ENCODE data around the gene TMEM41B.
"Not testable (repeated sequence)": the region's sequence is repeated elsewhere in the genome, so short reads cannot be mapped to it uniquely, and the experiment has no call there.

The TMEM41B gene, protein sequence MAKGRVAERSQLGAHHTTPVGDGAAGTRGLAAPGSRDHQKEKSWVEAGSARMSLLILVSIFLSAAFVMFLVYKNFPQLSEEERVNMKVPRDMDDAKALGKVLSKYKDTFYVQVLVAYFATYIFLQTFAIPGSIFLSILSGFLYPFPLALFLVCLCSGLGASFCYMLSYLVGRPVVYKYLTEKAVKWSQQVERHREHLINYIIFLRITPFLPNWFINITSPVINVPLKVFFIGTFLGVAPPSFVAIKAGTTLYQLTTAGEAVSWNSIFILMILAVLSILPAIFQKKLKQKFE

DNA sequence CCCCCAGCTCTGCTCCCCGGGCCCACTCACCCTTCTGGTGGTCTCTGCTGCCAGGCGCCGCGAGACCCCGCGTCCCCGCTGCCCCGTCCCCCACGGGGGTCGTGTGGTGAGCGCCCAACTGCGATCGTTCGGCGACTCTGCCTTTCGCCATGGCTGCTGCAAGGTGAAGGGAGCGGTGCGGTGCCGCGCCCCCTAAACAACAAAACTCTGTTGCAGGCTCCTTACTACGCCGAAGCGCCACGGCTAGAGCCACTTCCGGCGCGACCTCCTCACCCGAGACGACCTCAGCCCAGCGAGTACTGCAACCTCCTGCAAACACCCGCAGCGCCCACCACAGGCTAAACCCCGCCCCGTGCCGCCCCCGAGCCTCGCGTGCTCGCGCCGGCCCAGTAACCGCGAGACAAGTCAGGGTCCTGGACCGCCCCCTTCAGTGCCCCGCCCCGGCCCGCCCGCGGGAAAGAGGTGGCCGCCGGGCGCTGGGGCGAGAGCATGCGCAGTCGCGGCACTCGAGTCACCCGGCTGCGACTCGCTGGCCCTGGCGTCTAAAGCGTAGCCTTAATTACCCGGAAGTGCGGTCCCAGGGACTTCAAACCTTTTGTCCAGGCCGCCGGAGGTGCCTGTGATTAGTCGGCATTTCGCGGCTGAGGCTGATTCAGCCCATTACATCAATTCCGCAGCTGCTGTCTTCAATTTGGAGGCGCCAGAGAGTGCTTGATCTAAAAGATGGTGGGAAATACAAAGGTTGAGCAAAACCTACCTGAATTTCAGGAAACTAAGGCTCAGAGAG is at the start of gene TMEM41B:
Gene TMEM41B (minus strand): TSS at position 303 of the 787 bp plus-strand sequence. CDS start 152 bp downstream, at position 151.
- DNase-seq (ENCODE audit: extremely low read depth in 1 of 2, low read depth in 1 of 2), result peak; percentile 99 to 100

DNA sequence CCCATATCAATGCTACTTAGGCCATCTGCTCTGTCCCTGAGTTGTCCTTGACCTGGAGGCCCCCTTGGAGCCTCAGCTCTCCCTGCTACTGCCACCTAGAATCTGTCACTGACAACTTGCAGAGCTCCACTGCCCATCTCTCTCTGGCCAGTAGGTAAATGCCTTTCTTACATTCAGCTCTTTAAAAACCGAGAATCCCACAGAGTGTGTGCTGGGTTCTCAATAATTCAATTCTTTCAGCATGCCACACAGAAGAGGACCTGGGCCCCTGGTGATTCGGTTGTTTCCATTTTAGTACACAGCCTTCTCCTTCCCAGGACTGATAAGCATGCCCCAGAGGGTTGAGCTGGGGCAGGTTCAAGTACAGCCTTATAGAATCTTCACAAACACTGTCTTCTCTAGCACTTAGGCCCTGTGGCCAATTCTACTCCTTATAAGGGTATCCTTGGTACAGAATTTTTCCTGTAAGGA is 48.0 kb upstream of the TMEM41B start:
- peak in 1 of 2 donors; percentile 15 for DNase-seq (ENCODE audit: extremely low read depth in 1 of 2, low read depth in 1 of 2)

DNA sequence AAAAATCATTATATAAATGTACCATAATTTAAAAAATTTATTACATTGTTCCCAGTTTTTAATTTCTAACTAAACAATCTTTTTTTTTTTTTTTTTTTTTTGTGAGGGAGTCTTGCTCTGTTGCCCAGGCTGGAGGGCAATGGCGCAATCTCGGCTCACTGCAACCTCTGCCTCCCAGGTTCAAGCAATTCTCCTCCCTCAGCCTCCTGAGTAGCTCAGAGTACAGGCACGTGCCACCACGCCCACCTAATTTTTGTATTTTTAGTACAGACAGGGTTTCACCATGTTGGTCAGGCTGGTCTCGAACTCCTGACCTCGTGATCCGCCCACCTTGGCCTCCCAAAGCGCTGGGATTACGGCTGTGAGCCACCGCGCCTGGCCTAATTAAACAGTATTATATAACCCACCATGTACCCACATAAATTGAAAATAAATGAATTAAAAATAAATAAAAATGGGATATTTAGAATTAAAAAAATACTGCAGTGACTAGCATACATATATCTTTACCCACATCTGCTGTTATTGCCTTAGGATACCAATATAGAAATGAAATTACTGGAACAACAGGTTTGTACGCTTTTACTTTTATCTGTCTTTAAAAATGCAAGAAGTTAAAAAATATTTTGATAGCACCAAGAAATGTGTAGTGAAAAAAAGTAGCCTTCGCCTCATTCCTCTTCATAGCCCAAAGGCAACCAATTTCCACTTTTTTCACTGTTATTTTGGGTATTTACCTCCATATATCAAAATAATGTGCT is 46.6 kb upstream of the TMEM41B start:
- not testable (repeated sequence) for DNase-seq (ENCODE audit: extremely low read depth in 1 of 2, low read depth in 1 of 2)

DNA sequence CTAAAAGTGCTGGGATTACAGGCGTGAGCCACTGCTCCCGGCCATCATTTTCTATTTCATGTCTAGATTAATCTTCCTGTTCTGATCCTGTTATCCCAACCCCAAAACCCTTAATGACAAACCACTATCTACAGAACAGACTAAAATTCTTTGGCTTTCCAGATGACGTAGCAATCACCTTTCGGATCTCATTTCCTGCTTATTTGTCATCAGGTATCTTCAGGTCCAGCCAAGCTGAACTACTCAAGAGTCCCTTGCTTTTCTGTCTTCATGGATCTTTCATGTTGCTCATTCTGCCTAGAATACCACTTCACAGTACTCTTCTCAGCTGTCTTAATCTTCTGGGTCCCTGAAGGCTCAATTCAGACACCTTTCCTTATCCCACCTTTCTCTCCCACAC is 42.6 kb upstream of the TMEM41B start:
- DNase-seq (ENCODE audit: extremely low read depth in 1 of 2, low read depth in 1 of 2), result no peak

DNA sequence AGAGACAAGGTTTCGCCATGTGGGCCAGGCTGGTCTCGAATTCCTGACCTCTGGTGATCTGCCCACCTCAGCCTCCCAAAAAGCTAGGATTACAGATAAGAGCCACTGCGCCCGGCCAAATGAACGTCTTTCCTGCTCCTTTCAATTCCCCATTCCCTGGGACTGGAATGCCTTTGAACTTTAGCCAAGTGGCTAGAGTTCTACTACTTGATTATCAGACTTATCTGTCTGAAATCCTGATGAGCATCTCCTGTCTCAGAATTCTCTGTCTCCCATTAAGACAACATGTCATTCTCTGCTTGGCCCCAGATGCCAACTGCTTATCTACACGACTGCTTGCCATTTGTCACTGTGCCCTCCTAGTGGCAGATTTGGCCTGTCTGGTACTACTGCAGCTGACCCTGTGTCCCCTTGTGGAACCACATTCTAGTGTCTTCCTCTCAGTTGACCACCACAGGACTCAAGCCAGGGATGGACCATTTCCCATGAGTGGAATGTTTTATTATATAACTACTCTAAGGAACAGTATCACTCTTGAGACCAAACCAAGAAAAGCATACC is 37.0 kb upstream of the TMEM41B start:
- no peak for DNase-seq (ENCODE audit: extremely low read depth in 1 of 2, low read depth in 1 of 2)

DNA sequence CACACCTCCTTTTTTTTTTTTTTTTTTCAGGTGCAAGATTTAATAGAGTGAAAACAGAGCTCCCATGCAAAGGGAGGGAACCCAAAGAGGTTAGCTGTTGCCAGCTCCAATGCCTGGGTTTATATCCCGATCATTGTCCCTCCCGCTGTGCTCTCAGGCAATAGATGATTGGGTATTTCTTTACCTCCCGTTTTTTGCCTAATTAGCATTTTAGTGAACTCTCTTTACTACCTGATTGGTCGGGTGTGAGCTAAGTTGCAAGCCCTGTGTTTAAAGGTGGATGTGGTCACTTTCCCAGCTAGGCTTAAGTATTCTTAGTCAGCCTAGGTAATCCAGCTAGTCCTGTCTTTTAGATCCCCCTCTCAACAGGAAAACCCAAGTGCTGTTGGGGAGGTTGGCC is 33.4 kb upstream of the TMEM41B start:
- not testable (repeated sequence) for DNase-seq (ENCODE audit: extremely low read depth in 1 of 2, low read depth in 1 of 2)

DNA sequence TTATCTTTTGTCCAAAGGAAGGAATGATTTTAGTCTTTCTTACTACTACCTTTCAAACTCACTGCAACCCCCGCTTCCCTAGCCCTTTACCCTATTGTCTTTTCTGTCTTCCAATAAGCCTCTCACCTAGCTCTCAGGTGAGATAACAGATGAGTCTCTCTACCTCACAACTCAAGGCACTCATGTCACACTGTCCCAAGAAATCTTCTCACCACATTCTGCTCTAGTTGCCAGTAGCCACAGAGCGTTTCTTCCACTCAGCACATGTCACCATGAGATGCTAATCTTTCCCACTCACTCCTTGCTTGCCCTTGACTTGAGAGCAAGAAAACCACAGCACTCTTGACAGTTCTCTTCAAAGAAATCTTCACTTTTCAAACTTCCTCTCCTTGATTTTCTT is 32.7 kb upstream of the TMEM41B start:
- no peak for DNase-seq (ENCODE audit: extremely low read depth in 1 of 2, low read depth in 1 of 2)

DNA sequence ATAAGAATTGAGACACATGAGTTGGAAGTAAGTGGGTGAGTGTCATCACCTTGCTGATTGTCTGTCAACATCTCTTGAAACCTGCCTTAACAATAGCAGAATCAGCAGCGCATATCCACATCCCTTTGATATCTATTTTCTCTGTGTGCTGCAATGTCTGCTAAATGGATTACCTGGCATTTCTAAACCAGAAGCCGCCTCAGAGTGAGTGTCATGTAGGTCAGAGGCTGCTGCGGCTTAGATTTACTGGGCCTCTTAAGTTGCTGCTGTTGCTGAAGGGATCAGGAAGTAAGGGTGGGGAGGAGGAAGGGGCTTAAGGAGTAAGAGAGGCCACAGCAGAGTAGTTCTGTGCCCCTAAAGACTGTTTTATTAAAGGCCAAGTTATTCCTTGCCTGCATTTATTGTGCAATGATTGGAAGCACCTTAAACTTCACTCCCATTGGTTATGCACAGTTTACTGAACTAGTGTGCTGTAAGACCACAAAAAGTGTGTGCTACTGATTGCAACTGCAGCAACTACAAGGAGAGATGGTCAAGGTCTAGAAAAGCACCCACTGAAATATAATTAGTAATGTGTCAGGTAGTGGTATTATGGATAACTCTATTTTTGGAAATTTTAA is 29.8 kb upstream of the TMEM41B start:
- DNase-seq (ENCODE audit: extremely low read depth in 1 of 2, low read depth in 1 of 2), result no peak

DNA sequence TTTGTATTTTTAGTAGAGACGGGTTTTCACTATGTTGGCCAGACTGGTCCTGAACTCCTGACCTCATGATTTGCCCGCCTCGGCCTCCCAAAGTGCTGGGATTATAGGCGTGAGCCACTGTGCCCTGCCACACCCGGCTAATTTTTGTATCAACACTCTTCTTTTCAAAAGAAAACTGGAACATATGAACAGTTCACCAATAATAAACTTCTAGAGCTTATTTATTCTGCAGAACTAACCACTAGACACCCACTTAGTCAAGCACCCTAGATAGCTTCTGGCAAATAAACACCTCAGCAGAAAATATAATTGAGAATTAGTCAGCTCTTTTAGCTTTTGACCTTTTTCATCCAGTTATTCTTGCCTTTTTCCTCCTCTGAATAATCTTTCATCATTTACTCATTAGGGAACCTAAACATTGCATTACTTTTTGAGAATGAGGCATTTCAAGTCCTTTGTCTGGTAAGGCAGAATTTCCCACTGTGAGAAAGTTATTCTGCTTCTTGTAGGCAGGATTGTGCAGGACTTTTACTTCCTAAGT is 27.3 kb upstream of the TMEM41B start:
- DNase-seq (ENCODE audit: extremely low read depth in 1 of 2, low read depth in 1 of 2), result no peak

DNA sequence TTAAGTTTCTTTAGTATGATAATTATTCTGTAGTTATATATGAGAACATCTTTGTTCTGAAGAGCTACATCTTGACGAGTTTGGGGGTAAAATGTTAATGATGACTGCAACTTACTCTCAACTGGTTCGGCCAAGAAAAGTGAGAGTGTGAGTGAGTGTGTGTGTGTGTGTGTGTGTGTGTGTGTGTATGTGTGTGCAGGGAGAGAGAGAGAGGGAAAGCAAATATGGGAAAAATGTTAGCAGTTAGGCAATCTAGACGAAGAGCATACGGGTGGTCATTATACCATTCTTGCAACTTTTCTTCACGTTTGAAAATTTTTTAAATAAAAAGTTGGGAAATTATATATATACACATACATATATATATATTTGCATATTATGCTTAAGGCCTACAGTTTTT is 18.3 kb upstream of the TMEM41B start:
- DNase-seq (ENCODE audit: extremely low read depth in 1 of 2, low read depth in 1 of 2), result no peak

DNA sequence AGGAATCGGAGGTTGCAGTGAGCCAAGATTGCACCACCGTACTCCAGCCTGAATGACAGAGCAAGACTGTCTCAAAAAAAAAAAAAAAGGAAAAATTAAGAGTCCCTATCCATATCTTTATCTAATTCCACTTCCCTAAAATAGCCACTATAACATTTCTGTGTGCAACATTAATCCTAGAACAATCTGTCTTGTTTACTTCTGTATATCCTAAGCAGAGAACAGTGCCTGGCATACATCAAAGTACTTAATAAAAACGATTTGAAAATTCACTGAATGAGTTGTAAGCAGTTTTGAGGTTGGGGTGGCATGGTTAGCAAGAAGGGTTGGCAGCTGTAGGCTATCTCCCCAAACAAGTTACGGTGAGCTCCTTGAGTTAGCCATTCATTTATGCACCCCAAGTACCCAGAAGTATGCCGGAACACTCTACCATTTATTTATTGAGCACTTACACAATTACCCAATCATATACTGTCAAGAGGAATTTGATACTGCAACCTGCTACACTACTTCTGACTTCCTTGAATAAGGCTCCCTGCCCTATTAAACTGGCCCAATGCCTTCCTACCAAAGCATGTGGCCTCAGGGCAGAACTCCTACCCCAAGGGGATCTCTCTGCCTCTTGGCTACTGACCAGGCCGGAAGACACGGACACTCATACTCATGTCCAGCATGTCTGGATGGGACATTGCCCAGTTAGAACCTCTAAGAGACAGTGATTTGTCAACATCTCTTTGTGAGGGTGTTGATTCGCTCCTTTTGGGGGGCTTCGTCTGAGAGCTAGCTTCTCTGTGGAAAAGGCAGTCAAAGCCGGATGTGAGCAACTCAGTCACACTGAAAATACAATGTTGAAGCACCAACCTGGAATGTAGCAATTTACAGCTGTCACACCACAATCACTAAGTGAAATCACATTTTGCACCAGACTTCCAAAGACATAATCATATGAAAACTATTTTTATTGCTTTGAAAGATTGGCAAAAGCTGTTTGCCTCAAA is 16.3 kb upstream of the TMEM41B start:
- no peak for DNase-seq (ENCODE audit: extremely low read depth in 1 of 2, low read depth in 1 of 2)

DNA sequence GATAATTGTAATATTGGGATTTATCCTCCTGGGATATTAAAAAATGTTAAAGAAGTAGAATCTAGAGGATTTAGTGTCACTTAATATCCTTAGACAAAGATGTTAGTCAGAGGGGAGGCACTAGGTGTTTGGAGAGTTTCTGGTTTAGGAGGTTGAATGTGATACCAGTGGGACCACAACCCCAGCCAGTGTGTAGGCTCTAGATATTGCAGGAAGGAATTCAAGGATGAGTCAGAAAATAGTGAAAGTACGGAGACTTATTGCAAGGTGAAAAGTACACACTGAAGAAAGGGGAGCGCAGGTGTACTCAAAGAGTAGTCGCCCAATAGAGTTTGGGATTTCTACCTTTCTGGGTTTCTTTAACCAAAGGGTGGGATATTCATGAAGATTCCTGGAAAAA is 5.7 kb upstream of the TMEM41B start:
- DNase-seq (ENCODE audit: extremely low read depth in 1 of 2, low read depth in 1 of 2), result no peak

DNA sequence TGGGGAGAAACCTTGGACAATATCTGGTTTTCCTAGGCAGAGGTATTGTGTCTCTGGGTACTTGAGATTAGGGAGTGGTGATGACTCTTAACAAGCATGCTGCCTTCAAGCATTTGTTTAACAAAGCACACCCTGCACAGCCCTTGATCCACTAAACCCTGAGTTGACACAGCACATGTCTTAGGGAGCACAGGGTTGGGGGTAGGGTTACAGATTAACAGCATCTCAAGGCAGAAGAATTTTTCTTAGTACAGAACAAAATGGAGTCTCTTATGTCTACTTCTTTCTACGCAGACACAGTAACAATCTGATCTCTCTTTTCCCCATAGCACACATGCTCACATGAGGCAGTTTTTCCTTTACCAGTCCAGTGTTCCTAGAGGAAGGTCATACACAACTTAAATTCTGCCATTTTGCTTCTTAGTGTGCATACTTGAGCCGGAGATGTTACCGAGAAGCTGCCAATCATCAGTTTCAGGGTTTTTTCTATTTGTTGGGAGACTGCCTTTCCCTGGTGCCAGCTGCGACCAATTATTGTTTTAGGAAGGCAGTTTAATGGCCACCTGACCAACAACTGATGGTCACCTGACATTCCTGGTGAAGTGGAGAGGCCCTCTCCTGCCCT is 5.1 kb upstream of the TMEM41B start:
- DNase-seq (ENCODE audit: extremely low read depth in 1 of 2, low read depth in 1 of 2), result not testable (repeated sequence)

DNA sequence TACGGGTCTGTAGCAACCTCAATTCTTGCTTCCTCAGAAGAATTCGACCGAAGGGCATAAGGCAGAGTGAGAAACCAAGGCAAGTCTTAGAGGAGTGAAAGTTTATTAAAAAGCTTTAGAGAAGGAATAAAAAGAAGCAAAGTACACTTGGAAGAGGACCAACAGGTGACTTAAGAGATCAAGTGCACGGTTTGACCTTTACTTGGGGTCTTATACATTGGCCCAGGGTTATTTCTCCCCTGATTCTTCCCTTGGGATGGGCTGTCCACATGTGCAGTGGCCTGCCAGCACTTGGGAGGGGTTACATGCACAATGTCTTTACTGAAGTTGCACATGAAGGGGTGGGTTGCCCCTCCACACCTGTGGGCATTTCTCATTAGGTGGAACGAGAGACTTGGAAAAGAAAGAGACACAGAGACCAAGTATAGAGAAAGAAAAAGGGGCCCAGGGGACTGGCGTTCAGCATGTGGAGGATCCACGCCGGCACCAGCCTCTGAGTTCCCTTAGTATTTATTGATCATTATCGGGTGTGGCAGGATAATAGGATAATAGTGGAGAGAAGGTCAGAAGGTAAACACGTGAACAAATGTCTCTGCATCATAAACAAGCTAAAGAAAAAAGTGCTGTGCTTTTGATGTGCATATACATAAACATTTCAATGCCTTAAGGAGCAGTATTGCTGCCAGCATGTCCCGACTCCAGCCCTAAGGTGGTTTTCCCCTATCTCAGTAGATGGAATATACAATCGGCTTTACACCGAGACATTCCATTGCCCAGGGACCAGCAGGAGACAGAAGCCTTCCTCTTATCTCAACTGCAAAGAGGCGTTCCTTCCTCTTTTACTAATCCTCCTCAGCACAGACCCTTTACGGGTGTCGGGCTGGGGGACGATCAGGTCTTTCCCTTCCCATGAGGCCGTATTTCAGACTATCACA is 4.3 kb upstream of the TMEM41B start:
- DNase-seq (ENCODE audit: extremely low read depth in 1 of 2, low read depth in 1 of 2), result not testable (repeated sequence)

DNA sequence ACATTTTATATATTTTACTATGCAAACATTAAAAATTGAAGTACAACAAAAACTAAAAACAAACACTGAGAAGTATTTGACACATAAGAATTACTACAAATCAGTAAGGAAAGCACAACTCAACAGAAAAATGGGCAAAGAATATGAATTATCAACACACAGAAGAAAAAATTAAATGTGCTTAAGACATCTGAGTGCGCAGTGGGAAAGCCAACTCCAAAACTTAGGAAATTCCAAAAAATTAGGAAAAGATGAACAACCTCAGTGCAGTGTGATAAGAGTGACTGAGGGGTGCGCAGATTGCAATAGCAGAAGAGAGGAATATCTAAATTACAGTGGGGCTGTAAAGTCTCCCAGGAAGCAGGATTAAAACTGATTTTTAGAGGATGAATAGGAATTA is 1.9 kb upstream of the TMEM41B start:
- DNase-seq (ENCODE audit: extremely low read depth in 1 of 2, low read depth in 1 of 2), result no peak

DNA sequence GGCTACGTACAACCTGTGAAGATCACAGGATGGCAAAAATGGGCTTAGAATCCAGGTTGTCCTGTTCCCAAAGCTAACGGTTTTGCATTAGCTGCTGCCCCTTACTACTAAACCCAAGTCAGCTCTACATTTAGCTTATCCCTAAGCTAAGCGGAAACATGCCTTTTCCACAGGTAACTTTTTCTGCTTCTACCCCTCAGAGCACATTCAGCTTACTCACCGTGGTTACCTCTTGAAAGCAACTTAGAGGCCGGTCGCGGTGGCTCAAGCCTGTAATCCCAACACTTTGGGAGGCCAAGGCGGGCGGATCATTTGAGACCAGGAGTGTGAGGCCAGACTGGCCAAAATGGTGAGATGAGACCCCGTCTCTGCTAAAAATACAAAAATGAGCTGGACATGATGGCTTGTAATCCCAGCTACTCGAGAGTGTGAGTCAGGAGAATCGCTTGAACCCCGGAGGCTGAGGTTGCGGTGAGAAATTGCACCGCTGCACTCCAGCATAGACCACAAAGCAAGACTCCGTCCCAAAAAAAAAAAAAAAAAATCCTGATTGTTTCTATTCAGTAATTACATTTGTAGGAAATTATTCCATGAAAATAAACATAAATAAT is 790 bp upstream of the TMEM41B start:
- no peak for DNase-seq (ENCODE audit: extremely low read depth in 1 of 2, low read depth in 1 of 2)

DNA sequence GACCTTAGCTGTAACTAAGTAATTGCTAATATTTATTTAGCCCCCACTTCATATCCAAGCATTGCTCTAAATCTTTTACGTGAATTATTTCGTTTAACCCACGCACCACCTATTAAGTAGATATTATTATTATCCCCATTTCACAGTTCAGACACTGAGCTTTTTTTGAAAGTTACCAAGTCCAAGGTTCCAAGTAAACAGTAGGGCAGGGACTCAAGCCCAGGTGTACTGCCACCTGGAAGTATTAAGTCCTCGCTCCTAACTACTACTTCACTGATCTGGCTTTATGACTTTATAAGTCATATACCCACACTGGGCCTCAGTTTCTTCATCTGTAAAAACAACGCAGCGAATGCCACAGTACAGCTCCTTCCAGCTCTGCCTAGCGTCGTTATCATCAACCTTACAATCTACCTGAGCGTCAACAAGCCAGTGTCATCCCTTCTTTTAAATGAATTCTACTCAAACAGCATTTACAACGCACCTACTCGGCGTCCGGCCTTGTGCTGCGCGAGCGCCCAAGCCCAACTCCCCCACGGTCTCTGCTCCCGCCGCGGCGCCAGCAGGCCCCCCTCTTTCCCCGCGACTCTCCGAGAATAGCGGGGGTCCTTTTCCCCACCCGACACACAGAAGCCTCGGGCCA is 624 bp downstream of the TMEM41B start:
- DNase-seq (ENCODE audit: extremely low read depth in 1 of 2, low read depth in 1 of 2), result peak in 1 of 2 donors; percentile 11

All from stimulated activated CD8-positive, alpha-beta memory T cell treated with anti-CD3 and anti-CD28 coated beads, Interleukin-7, amount 100 ng/mL, for 48 hours (primary cell).